ENCODE data around the gene ADAM19. TPM values are rescaled to one million over a fixed set of nuclear protein-coding genes. Genes with fewer than 3 reads are reported as not detected.

ADAM19 gene
- total and polyA plus RNA-seq, 2 experiments from 2014 or later = 9.1 to 13.2 TPM

GRCh38 chr5:157549283-157549629, 26.3 kb downstream of the ADAM19 start (continued):
- TF ChIP-seq ZNF462 (CRISPR knock-in tag; IDR thresholded peaks at IDR 0.05) (no peak), CREB1 (CRISPR knock-in tag; IDR thresholded peaks at IDR 0.05; ENCODE audit: low read depth) (no peak), REST (IDR thresholded peaks at IDR 0.05; ENCODE audit: unreplicated experiment) (no peak)

GRCh38 chr5:157548513-157549282, 26.9 kb downstream of the ADAM19 start:
- no peak overlapping the region for H3K4me3 ChIP-seq
- H2AFZ ChIP-seq = no peak overlapping the region
- Mint-ChIP-seq H3K9me3 (no peaks in the 10 kb centered on the region), H3K4me3 (no peak overlapping the region), H3K27me3 (ENCODE audit: insufficient read depth, low read depth, poor library complexity) (no peaks in the 10 kb centered on the region), H3K36me3 (ENCODE audit: low read depth) (no peaks in the 10 kb centered on the region), H3K27ac (no peak overlapping the region), H3K4me1 (peaks cover 7% of the 10 kb centered on the region; the same call in 2 of the 3 replicates)
- H3K27me3 ChIP-seq (ENCODE audit: insufficient read depth) = no peaks in the 10 kb centered on the region
- peaks cover 3% of the 10 kb centered on the region; the same call in 1 of the 2 replicates for H3K4me1 ChIP-seq (ENCODE audit: insufficient read depth)
- H3K27ac ChIP-seq (ENCODE audit: low read depth) = no peak overlapping the region
- H4K20me1 ChIP-seq (replicated peaks; ENCODE audit: insufficient read depth) = no peaks in the 10 kb centered on the region
- H3K9me2 ChIP-seq (ENCODE audit: insufficient read depth) = no peaks in the 10 kb centered on the region
- no peaks in the 10 kb centered on the region for H3F3A ChIP-seq (replicated peaks; ENCODE audit: low read depth)
- DNase-seq (ENCODE audit: low spot score) (no peak), ATAC-seq (no peak)
- no peaks in the 10 kb centered on the region; the same call in 1 of the 2 replicates for H3K79me2 ChIP-seq (replicated peaks; ENCODE audit: insufficient read depth)
- no peak overlapping the region for H3K4me2 ChIP-seq
- TF ChIP-seq NANOG (IDR thresholded peaks at IDR 0.05; ENCODE audit: borderline replicate concordance) (no peak), REST (IDR thresholded peaks at IDR 0.05; ENCODE audit: unreplicated experiment) (no peak), POLR2AphosphoS5 (IDR thresholded peaks at IDR 0.05; ENCODE audit: low read depth) (no peak), STAT1 (IDR thresholded peaks at IDR 0.05; ENCODE audit: unreplicated experiment) (no peak)
- TF ChIP-seq, protein P1, sequence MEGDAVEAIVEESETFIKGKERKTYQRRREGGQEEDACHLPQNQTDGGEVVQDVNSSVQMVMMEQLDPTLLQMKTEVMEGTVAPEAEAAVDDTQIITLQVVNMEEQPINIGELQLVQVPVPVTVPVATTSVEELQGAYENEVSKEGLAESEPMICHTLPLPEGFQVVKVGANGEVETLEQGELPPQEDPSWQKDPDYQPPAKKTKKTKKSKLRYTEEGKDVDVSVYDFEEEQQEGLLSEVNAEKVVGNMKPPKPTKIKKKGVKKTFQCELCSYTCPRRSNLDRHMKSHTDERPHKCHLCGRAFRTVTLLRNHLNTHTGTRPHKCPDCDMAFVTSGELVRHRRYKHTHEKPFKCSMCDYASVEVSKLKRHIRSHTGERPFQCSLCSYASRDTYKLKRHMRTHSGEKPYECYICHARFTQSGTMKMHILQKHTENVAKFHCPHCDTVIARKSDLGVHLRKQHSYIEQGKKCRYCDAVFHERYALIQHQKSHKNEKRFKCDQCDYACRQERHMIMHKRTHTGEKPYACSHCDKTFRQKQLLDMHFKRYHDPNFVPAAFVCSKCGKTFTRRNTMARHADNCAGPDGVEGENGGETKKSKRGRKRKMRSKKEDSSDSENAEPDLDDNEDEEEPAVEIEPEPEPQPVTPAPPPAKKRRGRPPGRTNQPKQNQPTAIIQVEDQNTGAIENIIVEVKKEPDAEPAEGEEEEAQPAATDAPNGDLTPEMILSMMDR (conservative IDR thresholded peaks at IDR 0.05; ENCODE audit: low read depth in 2 of 2) = no peak
- H3K36me3 ChIP-seq (ENCODE audit: insufficient read depth) = no peaks in the 10 kb centered on the region

Measured in GM23338 (cell line).